Measurements from ENCODE around the gene MAP6D1.
"Not testable (repeated sequence)": the region's sequence is repeated elsewhere in the genome, so short reads cannot be mapped to it uniquely, and the experiment has no call there.

The MAP6D1 gene

DNA sequence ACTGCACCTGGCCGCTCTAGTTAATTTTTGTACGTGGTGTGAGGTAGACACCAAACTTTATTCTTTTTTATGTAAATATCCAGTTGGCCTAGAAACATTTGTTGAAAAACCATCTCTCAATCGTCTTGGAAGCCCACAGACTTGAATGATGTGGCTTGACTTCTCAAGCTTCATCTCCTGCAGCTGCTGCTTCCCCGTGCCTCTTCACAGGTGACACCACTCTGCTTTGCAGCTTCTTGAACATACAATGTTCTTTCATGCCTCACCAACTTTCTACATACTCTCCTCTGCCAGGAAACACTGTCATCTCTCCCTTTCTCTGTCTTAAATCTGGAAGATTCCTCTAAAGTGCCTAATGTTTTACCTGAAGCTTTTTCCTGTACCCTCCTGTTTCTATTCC lies 35.6 kb downstream of the MAP6D1 start:
- TF ChIP-seq ZNF677 (tag by site-specific recombination; IDR thresholded peaks at IDR 0.05) (no peak), ZNF600 (tag by site-specific recombination; IDR thresholded peaks at IDR 0.05) (no peak), TCF7L2 (IDR thresholded peaks at IDR 0.05; ENCODE audit: borderline replicate concordance, low read depth, low read length) (no peak), ZNF19 (tag by site-specific recombination; IDR thresholded peaks at IDR 0.05; ENCODE audit: low read depth) (no peak), ZBTB21 (tag by site-specific recombination; IDR thresholded peaks at IDR 0.05) (no peak), ZFP69B (tag by site-specific recombination; IDR thresholded peaks at IDR 0.05) (no peak), ZNF121 (tag by site-specific recombination; IDR thresholded peaks at IDR 0.05) (no peak), ZFHX2 (tag by site-specific recombination; conservative IDR thresholded peaks at IDR 0.05) (no peak), KLF8 (tag by site-specific recombination; IDR thresholded peaks at IDR 0.05) (no peak), FEZF1 (tag by site-specific recombination; IDR thresholded peaks at IDR 0.05) (no peak), ZNF138 (tag by site-specific recombination; IDR thresholded peaks at IDR 0.05; ENCODE audit: borderline replicate concordance) (no peak), GLI2 (tag by site-specific recombination; IDR thresholded peaks at IDR 0.05; ENCODE audit: borderline replicate concordance, low read depth) (no peak)
- TF ChIP-seq, protein P1, sequence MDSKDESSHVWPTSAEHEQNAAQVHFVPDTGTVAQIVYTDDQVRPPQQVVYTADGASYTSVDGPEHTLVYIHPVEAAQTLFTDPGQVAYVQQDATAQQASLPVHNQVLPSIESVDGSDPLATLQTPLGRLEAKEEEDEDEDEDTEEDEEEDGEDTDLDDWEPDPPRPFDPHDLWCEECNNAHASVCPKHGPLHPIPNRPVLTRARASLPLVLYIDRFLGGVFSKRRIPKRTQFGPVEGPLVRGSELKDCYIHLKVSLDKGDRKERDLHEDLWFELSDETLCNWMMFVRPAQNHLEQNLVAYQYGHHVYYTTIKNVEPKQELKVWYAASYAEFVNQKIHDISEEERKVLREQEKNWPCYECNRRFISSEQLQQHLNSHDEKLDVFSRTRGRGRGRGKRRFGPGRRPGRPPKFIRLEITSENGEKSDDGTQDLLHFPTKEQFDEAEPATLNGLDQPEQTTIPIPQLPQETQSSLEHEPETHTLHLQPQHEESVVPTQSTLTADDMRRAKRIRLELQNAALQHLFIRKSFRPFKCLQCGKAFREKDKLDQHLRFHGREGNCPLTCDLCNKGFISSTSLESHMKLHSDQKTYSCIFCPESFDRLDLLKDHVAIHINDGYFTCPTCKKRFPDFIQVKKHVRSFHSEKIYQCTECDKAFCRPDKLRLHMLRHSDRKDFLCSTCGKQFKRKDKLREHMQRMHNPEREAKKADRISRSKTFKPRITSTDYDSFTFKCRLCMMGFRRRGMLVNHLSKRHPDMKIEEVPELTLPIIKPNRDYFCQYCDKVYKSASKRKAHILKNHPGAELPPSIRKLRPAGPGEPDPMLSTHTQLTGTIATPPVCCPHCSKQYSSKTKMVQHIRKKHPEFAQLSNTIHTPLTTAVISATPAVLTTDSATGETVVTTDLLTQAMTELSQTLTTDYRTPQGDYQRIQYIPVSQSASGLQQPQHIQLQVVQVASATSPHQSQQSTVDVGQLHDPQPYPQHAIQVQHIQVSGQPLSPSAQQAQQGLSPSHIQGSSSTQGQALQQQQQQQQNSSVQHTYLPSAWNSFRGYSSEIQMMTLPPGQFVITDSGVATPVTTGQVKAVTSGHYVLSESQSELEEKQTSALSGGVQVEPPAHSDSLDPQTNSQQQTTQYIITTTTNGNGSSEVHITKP (tag by site-specific recombination; IDR thresholded peaks at IDR 0.05): no peak
- TF ChIP-seq, protein P2, sequence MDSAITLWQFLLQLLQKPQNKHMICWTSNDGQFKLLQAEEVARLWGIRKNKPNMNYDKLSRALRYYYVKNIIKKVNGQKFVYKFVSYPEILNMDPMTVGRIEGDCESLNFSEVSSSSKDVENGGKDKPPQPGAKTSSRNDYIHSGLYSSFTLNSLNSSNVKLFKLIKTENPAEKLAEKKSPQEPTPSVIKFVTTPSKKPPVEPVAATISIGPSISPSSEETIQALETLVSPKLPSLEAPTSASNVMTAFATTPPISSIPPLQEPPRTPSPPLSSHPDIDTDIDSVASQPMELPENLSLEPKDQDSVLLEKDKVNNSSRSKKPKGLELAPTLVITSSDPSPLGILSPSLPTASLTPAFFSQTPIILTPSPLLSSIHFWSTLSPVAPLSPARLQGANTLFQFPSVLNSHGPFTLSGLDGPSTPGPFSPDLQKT (IDR thresholded peaks at IDR 0.05; ENCODE audit: borderline replicate concordance, low read depth, low read length): no peak
- Histone ChIP-seq H3K9me3 (ENCODE audit: control insufficient read depth, insufficient read depth, low read depth, low read length) (no peaks in the 10 kb centered on the region), H3K4me1 (ENCODE audit: control insufficient read depth, insufficient read depth, low read length) (no peaks in the 10 kb centered on the region), H3K27ac (ENCODE audit: extremely low read depth, low read depth, low read length) (no peak overlapping the region), H3K36me3 (ENCODE audit: control insufficient read depth in 2 of 2, insufficient read depth in 1 of 2, low read length in 2 of 2) (peaks cover 24 to 68% of the 10 kb centered on the region in 2 experiments), H3K4me3 (ENCODE audit: low read depth, low read length) (no peak overlapping the region)
- POLR2A ChIA-PET: no interaction called here
- CTCF ChIA-PET: no interaction called here

- peaks cover 24 to 73% of the 10 kb centered on the region in 2 experiments for H3K36me3 ChIP-seq (ENCODE audit: control insufficient read depth in 2 of 2, insufficient read depth in 1 of 2, low read length in 2 of 2)
- POLR2A ChIA-PET; H3K9me3 ChIP-seq (ENCODE audit: control insufficient read depth, insufficient read depth, low read depth, low read length); H3K4me3 ChIP-seq (ENCODE audit: low read depth, low read length); H3K27ac ChIP-seq (ENCODE audit: extremely low read depth, low read depth, low read length); H3K4me1 ChIP-seq (ENCODE audit: control insufficient read depth, insufficient read depth, low read length); CTCF ChIA-PET: not testable (repeated sequence)
Measured at GRCh38 chr3:183784503-183784902, 40.9 kb downstream of the MAP6D1 start.

- Histone ChIP-seq H3K4me3 (ENCODE audit: low read depth, low read length) (no peak overlapping the region), H3K9me3 (ENCODE audit: control insufficient read depth, insufficient read depth, low read depth, low read length) (no peaks in the 10 kb centered on the region), H3K36me3 (ENCODE audit: control insufficient read depth in 2 of 2, insufficient read depth in 1 of 2, low read length in 2 of 2) (peaks cover 31 to 81% of the 10 kb centered on the region in 2 experiments), H3K27ac (ENCODE audit: extremely low read depth, low read depth, low read length) (no peak overlapping the region), H3K4me1 (ENCODE audit: control insufficient read depth, insufficient read depth, low read length) (no peaks in the 10 kb centered on the region)
- ChIA-PET POLR2A (no interaction called here), CTCF (no interaction called here)
- TF ChIP-seq ZSCAN23 (tag by site-specific recombination; IDR thresholded peaks at IDR 0.05): no peak
- peak; percentile 67 for TF ChIP-seq ZNF133 (tag by site-specific recombination; IDR thresholded peaks at IDR 0.05)
Measured at GRCh38 chr3:183782576-183783276, 42.7 kb downstream of the MAP6D1 start.

Measured in HEK293 (cell line).